Endothelial cell (in vitro differentiated cells): ENCODE measurements around the gene IQGAP1. TPM values are rescaled to one million over a fixed set of nuclear protein-coding genes. Genes with fewer than 3 reads are reported as not detected.

Experiments used
- DNase-seq: peaks from one replicate; pipeline ENCODE4 v3.0.0; 2021; ENCODE audit warnings: low spot score
- H3K27ac Mint-ChIP-seq: one replicate; pipeline ENCODE4 v1.8.0; 2021; ENCODE audit warnings: mixed read lengths, inconsistent platforms; ENCODE audit not compliant: unreplicated experiment
- H3K27me3 Mint-ChIP-seq: one replicate; pipeline ENCODE4 v1.8.0; 2021; ENCODE audit warnings: mild to moderate bottlenecking, moderate library complexity, mixed read lengths, inconsistent platforms; ENCODE audit not compliant: unreplicated experiment
- H3K36me3 Mint-ChIP-seq: one replicate; pipeline ENCODE4 v1.8.0; 2021; ENCODE audit warnings: mild to moderate bottlenecking, low read depth, mixed read lengths, inconsistent platforms; ENCODE audit not compliant: unreplicated experiment
- H3K4me1 Mint-ChIP-seq: one replicate; pipeline ENCODE4 v1.8.0; 2021; ENCODE audit warnings: mild to moderate bottlenecking, mixed read lengths, inconsistent platforms; ENCODE audit not compliant: unreplicated experiment
- H3K4me3 Mint-ChIP-seq: one replicate; pipeline ENCODE4 v1.8.0; 2021; ENCODE audit warnings: mild to moderate bottlenecking, mixed read lengths, inconsistent platforms; ENCODE audit not compliant: unreplicated experiment
- H3K9me3 Mint-ChIP-seq: one replicate; pipeline ENCODE4 v1.8.0; 2021; ENCODE audit warnings: mixed read lengths, inconsistent platforms; ENCODE audit not compliant: unreplicated experiment
- CTCF ChIP-seq: fragments of 200-600 bp; sonication (generic); IDR thresholded peaks from one replicate; pipeline ENCODE4 v1.5.0; 2021; ENCODE audit warnings: antibody characterized with exemption; ENCODE audit not compliant: unreplicated experiment
- total RNA-seq: library from RNA; stranded (reverse); fragmentation: NEBNext Ultra II Directional; extraction: Animal tissue kit (Norgen Biotek cat#: 25700); gene quantifications from one replicate; pipeline ENCODE4 v1.2.1, GENCODE V29; 2021; ENCODE audit not compliant: unreplicated experiment

The IQGAP1 gene
- total RNA-seq, 1 donor from 2014 or later: 86.4 TPM

- DNase-seq: no peak
- Mint-ChIP-seq H3K36me3 (peaks cover 27% of the 10 kb centered on the region), H3K4me1 (peaks cover 3% of the 10 kb centered on the region), H3K27me3 (peaks cover 3% of the 10 kb centered on the region), H3K9me3 (no peaks in the 10 kb centered on the region), H3K27ac (no peak overlapping the region), H3K4me3 (no peak overlapping the region)
- no peak for TF ChIP-seq CTCF
Observed at GRCh38 chr15:90493647-90494046, 105.6 kb downstream of the IQGAP1 start.

- Mint-ChIP-seq H3K9me3 (no peaks in the 10 kb centered on the region), H3K4me3 (no peak overlapping the region), H3K4me1 (peaks cover 3% of the 10 kb centered on the region), H3K27ac (no peak overlapping the region), H3K36me3 (peaks cover 28% of the 10 kb centered on the region), H3K27me3 (peaks cover 3% of the 10 kb centered on the region)
- TF ChIP-seq CTCF: no peak
- no peak for DNase-seq
Observed at GRCh38 chr15:90495067-90495466, 107.0 kb downstream of the IQGAP1 start.

- H3K27ac Mint-ChIP-seq: no peak overlapping the region
Observed at GRCh38 chr15:90496791-90497190, 108.7 kb downstream of the IQGAP1 start.

GRCh38 chr15:90497376-90497775 is 109.3 kb downstream of the IQGAP1 start:
- H3K9me3 Mint-ChIP-seq: no peaks in the 10 kb centered on the region
- no peak for DNase-seq
- peaks cover 2% of the 10 kb centered on the region for H3K27me3 Mint-ChIP-seq
- no peak for TF ChIP-seq CTCF
- peaks cover 3% of the 10 kb centered on the region for H3K4me1 Mint-ChIP-seq
- no peak overlapping the region for H3K4me3 Mint-ChIP-seq
- H3K36me3 Mint-ChIP-seq: peaks cover 20% of the 10 kb centered on the region
- no peak overlapping the region for H3K27ac Mint-ChIP-seq

More at GRCh38 chr15:90496791-90497190, 108.7 kb downstream of the IQGAP1 start:
- H3K9me3 Mint-ChIP-seq: no peaks in the 10 kb centered on the region
- peaks cover 3% of the 10 kb centered on the region for H3K4me1 Mint-ChIP-seq
- H3K36me3 Mint-ChIP-seq: peaks cover 22% of the 10 kb centered on the region
- no peak for TF ChIP-seq CTCF
- H3K27me3 Mint-ChIP-seq: peaks cover 3% of the 10 kb centered on the region
- H3K4me3 Mint-ChIP-seq: no peak overlapping the region
- no peak for DNase-seq

GRCh38 chr15:90497912-90498311 is 109.9 kb downstream of the IQGAP1 start:
- peaks cover 3% of the 10 kb centered on the region for H3K4me1 Mint-ChIP-seq
- DNase-seq: no peak
- no peak overlapping the region for H3K4me3 Mint-ChIP-seq
- H3K27me3 Mint-ChIP-seq: peaks cover 1% of the 10 kb centered on the region
- no peak for TF ChIP-seq CTCF
- no peaks in the 10 kb centered on the region for H3K9me3 Mint-ChIP-seq
- no peak overlapping the region for H3K27ac Mint-ChIP-seq
- H3K36me3 Mint-ChIP-seq: peaks cover 17% of the 10 kb centered on the region
